IPS-NIHi7 (cell line): ENCODE results near the gene THADA.
"Not testable (repeated sequence)": the region's sequence is repeated elsewhere in the genome, so short reads cannot be mapped to it uniquely, and the experiment has no call there.

ENCODE experiments used
- DNase-seq: peaks from one replicate; pipeline ENCODE4 v3.0.0; 2012; ENCODE audit warnings: mixed read lengths; ENCODE audit errors: extremely low spot score

The THADA gene, protein sequence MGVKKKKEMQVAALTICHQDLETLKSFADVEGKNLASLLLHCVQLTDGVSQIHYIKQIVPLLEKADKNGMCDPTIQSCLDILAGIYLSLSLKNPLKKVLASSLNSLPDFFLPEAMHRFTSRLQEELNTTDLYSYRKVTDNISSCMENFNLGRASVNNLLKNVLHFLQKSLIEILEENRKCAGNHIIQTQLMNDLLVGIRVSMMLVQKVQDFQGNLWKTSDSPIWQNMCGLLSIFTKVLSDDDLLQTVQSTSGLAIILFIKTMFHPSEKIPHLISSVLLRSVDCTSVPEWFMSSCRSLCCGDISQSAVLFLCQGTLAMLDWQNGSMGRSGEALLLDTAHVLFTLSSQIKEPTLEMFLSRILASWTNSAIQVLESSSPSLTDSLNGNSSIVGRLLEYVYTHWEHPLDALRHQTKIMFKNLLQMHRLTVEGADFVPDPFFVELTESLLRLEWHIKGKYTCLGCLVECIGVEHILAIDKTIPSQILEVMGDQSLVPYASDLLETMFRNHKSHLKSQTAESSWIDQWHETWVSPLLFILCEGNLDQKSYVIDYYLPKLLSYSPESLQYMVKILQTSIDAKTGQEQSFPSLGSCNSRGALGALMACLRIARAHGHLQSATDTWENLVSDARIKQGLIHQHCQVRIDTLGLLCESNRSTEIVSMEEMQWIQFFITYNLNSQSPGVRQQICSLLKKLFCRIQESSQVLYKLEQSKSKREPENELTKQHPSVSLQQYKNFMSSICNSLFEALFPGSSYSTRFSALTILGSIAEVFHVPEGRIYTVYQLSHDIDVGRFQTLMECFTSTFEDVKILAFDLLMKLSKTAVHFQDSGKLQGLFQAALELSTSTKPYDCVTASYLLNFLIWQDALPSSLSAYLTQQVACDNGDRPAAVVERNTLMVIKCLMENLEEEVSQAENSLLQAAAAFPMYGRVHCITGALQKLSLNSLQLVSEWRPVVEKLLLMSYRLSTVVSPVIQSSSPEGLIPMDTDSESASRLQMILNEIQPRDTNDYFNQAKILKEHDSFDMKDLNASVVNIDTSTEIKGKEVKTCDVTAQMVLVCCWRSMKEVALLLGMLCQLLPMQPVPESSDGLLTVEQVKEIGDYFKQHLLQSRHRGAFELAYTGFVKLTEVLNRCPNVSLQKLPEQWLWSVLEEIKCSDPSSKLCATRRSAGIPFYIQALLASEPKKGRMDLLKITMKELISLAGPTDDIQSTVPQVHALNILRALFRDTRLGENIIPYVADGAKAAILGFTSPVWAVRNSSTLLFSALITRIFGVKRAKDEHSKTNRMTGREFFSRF (N-terminal part only)

GRCh38 chr2:43595603-43596412, at the start of gene THADA:
TSS of gene THADA (minus strand) at chr2:43596038. CDS start at chr2:43592392, 3,646 bp downstream.
- peak; percentile 98 for DNase-seq

DNA sequence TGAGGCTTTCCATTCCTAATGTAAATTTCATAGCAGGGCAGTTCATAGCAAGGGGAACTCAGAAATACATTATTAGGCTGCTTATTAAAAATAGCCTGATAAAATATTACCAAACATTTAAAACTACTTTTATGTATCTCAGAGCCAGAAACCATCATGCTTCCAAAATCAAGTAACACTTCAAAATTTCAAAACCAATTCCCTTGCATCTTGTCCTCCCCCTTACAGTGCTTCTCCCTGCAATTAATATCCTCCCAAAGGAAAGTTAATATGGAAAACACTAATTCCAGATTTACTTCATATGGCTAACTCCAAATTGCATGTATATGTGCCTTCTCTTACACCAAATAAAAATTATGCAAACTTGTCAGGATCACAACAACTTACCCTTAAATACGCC, 47.8 kb upstream of the THADA start:
- no peak for DNase-seq

DNA sequence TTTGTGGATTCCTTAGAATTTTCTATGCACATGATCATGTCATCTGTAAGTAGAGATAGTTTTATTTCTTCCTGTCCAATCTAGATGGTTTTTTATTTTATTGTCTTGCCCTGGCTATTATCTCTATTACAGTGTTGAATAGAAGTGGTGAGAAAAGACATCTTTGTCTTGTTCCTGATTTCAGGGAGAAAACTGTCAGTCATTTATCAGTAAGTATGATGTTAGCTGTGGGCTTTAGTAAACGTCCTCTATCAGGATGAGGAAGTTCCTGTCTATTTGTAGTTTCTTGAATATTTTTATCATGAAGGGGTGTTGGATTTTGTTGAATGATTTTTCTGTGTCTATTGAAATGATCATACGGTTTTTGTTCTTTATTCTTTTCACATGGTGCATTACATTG, 46.5 kb upstream of the THADA start:
- no peak for DNase-seq

- DNase-seq, result peak; percentile 99
Measured at GRCh38 chr2:43637030-43637803, 41.4 kb upstream of the THADA start, which contains the start of gene PLEKHH2. TSS of gene PLEKHH2 (plus strand) at chr2:43637260. CDS start at chr2:43644674, 7,414 bp downstream.

DNA sequence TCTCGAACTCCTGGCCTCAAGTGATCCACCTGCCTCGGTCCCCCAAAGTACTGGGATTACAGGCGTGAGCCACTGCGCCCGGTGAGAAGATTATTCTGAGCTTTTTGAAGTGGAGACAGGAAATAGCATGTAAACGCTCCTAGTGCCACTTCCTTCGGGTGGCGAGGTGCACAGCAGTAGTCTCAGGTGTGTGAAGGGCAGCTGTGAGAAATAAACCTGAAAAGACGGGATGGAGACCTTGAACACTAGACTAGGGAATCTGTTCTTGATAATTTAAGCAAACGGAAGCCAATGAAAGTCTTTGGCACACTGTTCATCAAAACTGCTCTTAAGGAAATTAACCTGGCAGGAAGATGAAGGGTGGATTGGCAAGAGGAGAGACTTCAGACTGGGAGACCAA, 40.8 kb upstream of the THADA start:
- no peak for DNase-seq

DNA sequence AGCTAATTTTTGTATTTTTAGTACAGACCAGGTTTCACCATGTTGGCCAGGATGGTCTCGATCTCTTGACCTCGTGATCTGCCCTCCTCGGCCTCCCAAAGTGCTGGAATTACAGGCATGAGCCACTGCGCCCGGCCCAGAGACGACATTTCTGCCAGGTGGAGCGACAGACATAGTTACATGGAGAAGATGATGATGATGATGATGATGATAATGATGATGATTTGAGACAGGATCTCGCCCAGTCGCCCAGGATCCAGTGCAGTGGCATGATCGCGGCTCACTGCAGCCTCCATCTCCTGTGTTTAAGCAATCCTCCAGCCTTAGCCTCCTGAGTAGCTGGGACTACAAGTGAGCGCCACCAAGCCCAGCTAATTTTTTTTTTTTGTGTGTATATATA, 40.3 kb upstream of the THADA start:
- not testable (repeated sequence) for DNase-seq

GRCh38 chr2:43634604-43635306, 38.9 kb upstream of the THADA start:
- DNase-seq, result no peak

- no peak for DNase-seq
Measured at GRCh38 chr2:43631618-43632317, 35.9 kb upstream of the THADA start.

- DNase-seq, result no peak
Measured at GRCh38 chr2:43622931-43623451, 27.2 kb upstream of the THADA start.

DNA sequence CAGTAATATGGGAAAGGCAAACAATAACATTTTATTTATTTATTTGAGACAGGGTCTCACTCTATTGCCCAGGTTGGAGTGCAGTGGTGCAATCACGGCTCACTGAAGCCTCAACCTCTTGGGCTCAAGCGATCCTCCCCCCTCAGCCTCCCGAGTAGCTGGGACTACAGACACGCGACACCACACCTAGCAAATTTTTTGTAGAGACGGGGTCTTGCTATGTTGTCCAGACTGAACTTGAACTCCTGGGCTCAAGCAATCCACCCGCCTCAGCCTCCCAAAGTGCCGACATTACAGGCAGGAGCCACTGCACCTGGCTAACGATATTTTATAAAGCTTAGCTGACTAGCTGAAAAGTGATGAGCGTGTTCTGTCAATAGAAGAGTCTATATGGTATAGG, 23.7 kb upstream of the THADA start:
- no peak for DNase-seq

GRCh38 chr2:43616967-43617680, 21.3 kb upstream of the THADA start:
- no peak for DNase-seq

DNA sequence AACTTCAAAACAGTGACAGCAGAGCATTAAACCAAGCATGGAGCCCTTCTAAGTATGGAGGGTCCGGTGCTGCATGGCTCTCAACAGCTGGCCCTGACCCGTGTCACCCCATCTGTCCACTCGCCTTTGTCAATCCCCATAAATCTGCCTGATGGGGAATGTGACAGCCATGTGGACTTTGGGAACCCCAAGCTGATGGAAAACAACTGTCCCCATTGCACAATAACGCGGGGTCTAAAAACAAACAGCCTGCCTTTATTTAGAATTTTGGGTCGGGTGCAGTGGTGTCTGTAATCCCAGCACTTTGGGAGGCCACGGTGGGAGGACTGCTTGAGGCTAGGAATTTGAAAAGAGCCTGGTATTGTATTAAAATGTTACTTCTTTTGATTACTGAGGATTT, 17.1 kb upstream of the THADA start:
- no peak for DNase-seq

DNA sequence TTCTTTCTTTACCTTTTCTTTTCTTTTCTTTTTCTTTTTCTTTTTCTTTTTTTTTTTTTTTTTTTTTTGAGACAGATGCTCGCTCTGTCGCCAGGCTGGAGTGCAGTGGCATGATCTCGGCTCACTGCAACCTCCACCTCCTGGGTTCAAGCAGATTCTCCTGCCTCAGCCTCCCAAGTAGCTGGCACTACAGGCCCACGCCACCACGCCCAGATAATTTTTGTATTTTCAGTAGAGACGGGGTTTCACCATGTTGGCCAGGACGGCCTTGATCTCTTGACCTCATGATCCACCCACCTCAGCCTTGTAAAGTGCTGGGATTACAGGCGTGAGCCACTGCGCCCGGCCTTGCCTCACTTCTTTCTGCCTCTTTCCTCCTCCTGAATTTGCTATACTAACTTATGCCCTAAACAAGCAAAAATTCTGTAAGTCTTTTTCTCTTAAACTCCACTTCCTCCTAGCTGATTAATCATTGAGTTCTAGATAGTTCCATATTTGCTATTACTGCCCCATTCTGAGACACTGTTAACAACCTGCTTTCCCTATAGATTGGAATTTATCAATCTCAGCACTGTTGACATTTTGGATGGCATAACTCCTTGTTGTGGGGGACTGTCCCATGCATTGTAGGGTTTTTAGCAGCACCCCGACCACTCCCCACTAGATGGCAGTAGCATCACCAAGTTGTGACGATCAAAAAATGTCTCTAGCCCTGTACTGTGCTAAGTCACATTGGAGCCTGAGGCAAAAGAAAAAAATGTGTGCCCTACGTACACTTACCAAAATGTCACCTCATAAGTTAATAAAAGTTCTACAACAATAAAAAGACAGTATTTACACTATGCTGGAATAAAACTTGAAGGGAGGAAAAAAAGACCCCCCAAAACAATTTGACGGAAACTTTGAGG, 16.4 kb upstream of the THADA start:
- DNase-seq, result peak; percentile 62

GRCh38 chr2:43610361-43610760, 14.5 kb upstream of the THADA start:
- DNase-seq, result no peak

DNA sequence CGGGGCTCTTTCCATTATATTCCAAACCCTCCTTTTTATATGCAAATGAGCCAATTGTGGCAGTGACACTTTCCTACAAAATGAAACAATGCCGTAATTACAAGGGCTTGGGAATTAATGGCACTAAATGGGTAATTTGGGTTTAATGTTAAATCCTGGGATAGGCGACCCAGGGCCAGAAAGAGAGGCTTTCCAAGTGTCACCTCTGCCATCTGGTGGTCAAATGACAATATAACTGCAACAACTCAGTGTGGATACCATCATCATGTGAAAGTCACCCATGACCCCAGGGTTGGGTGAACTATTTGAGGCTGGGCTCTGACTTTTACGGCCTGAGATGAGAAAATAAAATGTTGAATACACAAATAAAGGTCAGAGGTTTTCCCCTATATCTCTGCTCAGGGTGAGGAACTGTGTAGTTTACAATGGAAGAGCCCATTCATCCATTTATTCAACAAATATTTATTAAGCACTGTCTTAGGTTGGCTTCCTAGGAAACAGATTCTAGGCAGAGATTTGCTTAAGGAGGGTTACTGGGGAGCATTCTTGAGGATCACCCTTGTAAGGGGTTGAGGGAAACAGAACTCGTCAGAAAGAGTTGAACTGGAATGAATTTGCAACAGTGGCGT, 13.6 kb upstream of the THADA start:
- DNase-seq, result peak; percentile 65

GRCh38 chr2:43605851-43606250, 10.0 kb upstream of the THADA start:
- DNase-seq, result no peak
